GM21528 (cell line): ENCODE data around the gene MED28.
A peak's percentile ranks its signal among the peaks of the same experiment; 100 is the strongest.

Experiments used
- ATAC-seq: cut with Tn5 transposase; IDR thresholded peaks from one replicate; pipeline ENCODE4 v1.9.1; 2021; ENCODE audit warnings: mild to moderate bottlenecking, moderate library complexity; ENCODE audit not compliant: unreplicated experiment, low FRiP score

The MED28 gene

GRCh38 chr4:17662694-17663093, 48.3 kb downstream of the MED28 start:
- ATAC-seq, result no peak

DNA sequence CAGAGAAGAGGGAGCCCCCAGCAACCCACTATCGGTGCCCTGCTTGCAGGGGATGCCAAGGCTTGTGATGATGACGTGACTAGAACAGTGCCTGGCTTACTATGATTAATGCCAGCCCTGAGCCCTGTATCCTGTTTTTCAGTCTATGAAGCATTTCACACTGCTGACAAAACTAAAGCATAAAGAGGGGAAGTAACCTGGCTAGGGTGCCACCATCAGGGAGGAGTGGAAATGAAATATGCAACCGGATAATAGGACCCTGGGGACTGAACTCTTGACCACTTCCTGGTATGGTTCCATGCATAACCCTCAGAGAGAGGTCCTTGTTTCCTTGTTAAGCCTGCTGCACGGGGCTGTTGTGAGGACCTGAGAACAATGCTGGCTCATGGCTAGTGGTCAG, 50.3 kb downstream of the MED28 start:
- ATAC-seq, result peak; percentile 92

GRCh38 chr4:17665346-17665745, 50.9 kb downstream of the MED28 start:
- peak; percentile 37 for ATAC-seq

- no peak for ATAC-seq
Observed at GRCh38 chr4:17665852-17666251, 51.4 kb downstream of the MED28 start.

- ATAC-seq, result no peak
Observed at GRCh38 chr4:17667253-17667652, 52.8 kb downstream of the MED28 start.

DNA sequence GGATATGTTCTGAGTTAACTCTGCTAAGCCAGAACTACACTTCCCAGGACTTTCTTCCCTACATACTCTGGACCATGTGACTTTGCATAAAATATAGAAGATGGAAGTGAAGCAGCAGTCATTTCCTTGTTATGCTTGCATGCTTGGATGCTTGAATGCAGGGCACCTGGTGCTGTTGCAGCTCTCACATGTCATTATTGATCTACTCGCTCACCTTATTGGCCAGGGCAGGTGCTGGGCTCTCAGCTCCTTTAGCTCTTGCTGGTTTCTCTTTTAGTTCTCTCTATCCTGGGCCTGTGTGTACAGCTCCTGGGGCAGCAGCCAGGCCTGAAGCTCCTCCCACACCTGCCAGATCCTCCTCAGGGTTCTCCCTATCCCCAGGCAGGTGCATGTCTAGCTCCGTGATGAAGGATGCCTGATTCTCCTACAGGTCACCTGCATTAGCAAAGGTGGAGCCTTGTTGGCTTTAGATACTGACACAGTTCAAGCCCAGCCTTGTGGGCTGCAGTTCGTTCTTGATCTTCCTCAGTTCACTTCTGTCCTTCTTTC, 53.3 kb downstream of the MED28 start:
- ATAC-seq, result no peak

GRCh38 chr4:17670423-17670822, 56.0 kb downstream of the MED28 start:
- ATAC-seq, result no peak

DNA sequence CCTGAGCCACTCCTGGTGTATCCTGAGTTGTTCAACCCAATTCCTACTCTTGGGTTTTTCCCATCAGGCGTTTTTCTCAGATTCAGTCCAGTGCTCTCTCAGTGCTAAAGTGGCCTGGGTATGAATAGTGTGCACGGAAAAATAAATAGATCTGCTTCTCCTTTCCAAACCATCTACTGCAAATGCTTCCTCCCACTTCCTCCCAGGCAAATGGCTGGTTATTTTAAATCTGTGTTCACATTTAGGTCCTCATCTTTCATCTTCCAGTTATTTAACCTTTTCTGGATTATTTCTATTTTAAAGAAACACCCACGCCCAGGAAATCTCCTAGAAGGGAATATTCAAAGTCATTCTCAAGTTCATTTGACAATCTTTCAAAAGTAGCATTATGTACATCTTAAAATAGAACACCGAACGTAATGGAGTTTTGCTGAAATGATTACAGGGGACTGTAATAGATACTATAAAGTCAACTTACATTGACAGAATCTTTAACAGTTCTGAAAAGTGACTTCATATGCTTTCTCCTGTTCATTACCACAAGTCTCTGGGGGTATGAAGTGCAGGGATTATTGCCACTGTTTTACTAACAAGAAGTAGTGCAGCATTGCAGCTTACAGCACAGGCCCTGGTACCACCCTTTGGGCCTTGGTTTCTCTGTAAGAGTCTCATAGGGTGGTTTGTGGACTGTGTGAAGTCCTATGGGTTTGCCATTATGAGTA, 66.3 kb downstream of the MED28 start:
- ATAC-seq, result no peak

DNA sequence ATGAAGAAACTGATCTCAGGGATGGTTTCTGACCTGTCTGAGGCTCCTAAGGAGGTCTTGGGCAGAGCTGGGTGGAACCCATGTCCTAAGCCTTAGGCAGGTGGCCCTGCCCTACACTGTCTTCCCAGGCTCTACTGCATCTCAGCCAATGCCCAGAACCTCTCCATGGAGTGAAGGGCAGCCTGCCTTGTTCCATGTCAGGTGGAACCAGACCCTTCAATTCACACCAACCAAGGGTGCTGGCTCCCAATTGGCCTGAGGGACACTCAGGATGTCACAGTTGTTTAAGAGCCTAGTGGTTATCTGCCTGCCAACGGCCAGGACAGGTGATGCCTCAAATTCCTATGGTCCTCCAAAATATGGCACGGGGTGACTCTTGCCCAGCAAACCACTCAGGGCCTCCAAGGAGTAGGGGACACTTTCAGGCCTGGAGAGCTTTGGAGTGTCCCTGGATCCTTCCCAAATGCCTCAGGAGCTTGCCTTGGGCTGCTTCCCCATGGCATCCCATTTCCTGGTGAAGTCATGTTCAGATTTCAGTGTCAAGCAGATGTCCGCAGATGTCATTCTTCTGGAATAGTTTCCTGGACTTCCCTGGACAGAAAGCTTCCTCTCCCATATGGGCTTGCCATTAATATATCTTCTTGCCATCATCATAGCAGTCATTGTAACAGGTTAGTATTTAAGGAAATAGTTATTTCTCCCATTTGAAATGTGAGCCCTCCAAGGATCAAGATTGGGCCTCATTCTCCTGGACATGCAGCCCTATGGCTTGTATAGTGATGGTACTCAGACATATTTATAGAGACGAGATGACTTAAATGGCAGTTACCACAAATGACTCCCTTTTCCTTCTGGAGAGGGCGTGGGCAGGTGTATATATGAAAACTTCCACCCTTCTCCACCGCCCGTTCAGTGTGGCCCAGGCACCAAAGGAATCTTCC, 67.1 kb downstream of the MED28 start:
- ATAC-seq, result no peak

GRCh38 chr4:17682222-17682566, 67.8 kb downstream of the MED28 start:
- no peak for ATAC-seq
